Left ventricle myocardium inferior (tissue), 1 donor: ENCODE results near the gene FGD4. TPM values are rescaled to one million over a fixed set of nuclear protein-coding genes. Genes with fewer than 3 reads are reported as not detected.

Experiments used
- DNase-seq: peaks from one replicate; pipeline ENCODE4 v3.0.0-alpha.2; 2020
- H3K27ac ChIP-seq: fragments of 200-600 bp; replicated peaks from 2 replicates; pipeline ENCODE4 v1.8.0; 2021
- H3K27me3 ChIP-seq: fragments of 200-600 bp; 2 replicates; pipeline ENCODE4 v1.8.0; 2021; ENCODE audit warnings: low read depth
- H3K36me3 ChIP-seq: fragments of 200-600 bp; 2 replicates; pipeline ENCODE4 v1.8.0; 2021
- H3K4me1 ChIP-seq: fragments of 200-600 bp; 2 replicates; pipeline ENCODE4 v1.8.0; 2021
- H3K4me3 ChIP-seq: fragments of 200-600 bp; 2 replicates; pipeline ENCODE4 v1.8.0; 2021; ENCODE audit warnings: mild to moderate bottlenecking, moderate library complexity
- H3K9me3 ChIP-seq: fragments of 200-600 bp; replicated peaks from 2 replicates; pipeline ENCODE4 v1.8.0; 2021
- intact Hi-C: fragments of 100-400 bp; cut with micrococcal nuclease; formaldehyde crosslinking; loops from one replicate; pipeline ENCODE4 v1.11.0; 2022
- total RNA-seq: library from RNA; stranded (reverse); fragmentation: NEBNext Ultra II Directional; extraction: Animal tissue kit (Norgen Biotek cat#: 25700); gene quantifications from one replicate; pipeline ENCODE4 v1.2.1, GENCODE V29; 2021
- TF ChIP-seq, protein P1 (sequence below): fragments of 200-600 bp; IDR thresholded peaks from 2 replicates; pipeline ENCODE4 v1.8.0; 2021; ENCODE audit warnings: antibody characterized with exemption, mild to moderate bottlenecking, borderline replicate concordance
- donor health status: DM: no; HTN: yes; CAD: no; lungs with severe emphysema.

Gene FGD4
- total RNA-seq, 1 donor from 2014 or later: 30.5 TPM

DNA sequence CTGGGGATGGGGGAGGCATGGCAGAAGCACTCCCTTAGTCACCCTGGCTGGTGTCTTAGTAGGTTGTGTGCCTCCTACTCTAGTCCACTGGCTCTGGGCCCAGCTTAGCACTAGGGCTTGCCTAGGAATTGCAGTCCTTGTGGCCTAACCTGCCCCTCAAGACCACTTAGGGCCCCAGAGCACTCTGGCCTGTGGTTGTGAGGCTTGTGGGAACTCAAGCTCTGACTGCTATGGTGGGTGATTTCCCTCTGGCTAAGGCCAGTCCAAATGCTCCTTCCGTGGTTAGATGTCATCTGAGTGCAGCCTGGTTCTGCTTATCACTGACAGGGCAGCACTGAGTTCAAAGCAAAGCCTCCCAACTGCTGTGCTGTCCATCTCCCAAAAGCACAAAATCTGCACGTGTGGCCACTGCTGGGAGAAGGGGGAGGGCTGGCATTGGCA lies 20.2 kb downstream of the FGD4 start:
- intact Hi-C loops: no loop called here
- DNase-seq: no peak
- Histone ChIP-seq H3K9me3 (no peaks in the 10 kb centered on the region), H3K27me3 (no peaks in the 10 kb centered on the region), H3K4me1 (peaks cover 30% of the 10 kb centered on the region), H3K4me3 (no peak overlapping the region), H3K27ac (peak overlapping the region; percentile 2), H3K36me3 (no peaks in the 10 kb centered on the region)
- TF ChIP-seq, protein P1, sequence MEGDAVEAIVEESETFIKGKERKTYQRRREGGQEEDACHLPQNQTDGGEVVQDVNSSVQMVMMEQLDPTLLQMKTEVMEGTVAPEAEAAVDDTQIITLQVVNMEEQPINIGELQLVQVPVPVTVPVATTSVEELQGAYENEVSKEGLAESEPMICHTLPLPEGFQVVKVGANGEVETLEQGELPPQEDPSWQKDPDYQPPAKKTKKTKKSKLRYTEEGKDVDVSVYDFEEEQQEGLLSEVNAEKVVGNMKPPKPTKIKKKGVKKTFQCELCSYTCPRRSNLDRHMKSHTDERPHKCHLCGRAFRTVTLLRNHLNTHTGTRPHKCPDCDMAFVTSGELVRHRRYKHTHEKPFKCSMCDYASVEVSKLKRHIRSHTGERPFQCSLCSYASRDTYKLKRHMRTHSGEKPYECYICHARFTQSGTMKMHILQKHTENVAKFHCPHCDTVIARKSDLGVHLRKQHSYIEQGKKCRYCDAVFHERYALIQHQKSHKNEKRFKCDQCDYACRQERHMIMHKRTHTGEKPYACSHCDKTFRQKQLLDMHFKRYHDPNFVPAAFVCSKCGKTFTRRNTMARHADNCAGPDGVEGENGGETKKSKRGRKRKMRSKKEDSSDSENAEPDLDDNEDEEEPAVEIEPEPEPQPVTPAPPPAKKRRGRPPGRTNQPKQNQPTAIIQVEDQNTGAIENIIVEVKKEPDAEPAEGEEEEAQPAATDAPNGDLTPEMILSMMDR: no peak

DNA sequence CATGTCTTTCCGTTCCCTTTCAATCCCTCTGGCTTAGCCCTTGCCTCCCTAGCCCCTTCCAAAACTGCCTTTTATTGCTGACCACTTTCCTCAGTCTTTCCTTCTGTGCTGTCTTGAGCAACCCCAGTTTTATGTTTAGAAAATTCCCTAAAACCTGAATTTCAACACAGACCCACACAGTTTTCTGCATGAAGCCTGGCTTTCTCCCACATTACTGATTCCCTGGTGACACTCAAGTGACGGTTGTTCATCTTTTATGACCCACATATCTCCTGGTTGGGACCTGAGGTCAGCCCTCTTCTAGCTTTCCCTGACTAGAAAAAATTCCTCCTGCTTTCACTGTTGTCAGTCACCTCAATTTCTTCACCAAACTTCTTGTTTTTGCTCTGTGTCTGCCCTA lies 21.0 kb downstream of the FGD4 start:
- Histone ChIP-seq H3K36me3 (no peaks in the 10 kb centered on the region), H3K4me3 (no peak overlapping the region), H3K9me3 (no peaks in the 10 kb centered on the region), H3K27me3 (no peaks in the 10 kb centered on the region), H3K27ac (no peak overlapping the region), H3K4me1 (peaks cover 30% of the 10 kb centered on the region)
- no peak for DNase-seq
- TF ChIP-seq, protein P1: no peak
- intact Hi-C loops: no loop called here

DNA sequence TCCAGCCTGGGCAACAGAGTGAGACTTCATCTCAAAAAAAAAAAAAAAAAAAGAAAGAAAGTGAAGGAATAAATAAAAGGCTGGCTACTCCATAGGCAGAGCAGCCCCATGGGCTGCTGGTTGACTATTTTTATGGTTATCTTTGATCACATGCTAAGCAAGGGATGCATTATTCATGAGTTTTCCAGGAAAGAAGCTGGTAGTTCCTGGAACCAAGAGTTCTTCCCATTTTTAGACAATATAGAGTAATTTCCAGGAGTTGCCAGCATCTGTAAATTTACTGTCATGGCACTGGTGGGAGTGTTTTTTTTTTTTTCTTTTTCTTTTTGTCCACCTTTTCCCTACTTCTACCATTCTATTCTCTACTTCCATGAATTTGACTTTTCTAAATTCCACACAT lies 24.2 kb downstream of the FGD4 start:
- DNase-seq: no peak
- intact Hi-C loops: no loop called here

DNA sequence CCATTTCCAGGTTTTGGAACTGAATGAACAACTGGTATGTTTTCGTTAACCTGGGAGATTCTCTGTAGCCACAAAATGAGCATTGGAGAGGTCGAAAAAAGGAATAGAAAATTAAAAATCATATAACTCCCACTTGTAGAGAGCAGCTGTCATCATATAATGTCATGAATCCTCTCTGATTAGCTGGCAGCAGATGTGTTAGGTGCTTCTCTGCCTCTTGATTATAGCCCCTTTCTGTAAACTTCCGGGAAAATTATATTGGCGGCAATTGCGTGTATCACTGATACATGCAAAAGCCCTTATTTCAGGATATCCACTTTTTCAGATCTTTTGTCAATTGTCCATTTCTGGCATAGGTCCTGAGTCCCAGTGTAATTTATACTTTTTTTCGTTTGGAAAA lies 31.7 kb downstream of the FGD4 start:
- Histone ChIP-seq H3K36me3 (peaks cover 8% of the 10 kb centered on the region), H3K27me3 (no peaks in the 10 kb centered on the region), H3K9me3 (peaks cover 31% of the 10 kb centered on the region), H3K4me1 (no peaks in the 10 kb centered on the region), H3K27ac (no peak overlapping the region), H3K4me3 (no peak overlapping the region)
- DNase-seq: no peak
- intact Hi-C loops: no loop called here
- TF ChIP-seq, protein P1: no peak

More for the DNA sequence above, 24.2 kb downstream of the FGD4 start:
- TF ChIP-seq, protein P1: no peak
- Histone ChIP-seq H3K4me3 (no peak overlapping the region), H3K27ac (peak overlapping the region; percentile 18), H3K36me3 (no peaks in the 10 kb centered on the region), H3K4me1 (peaks cover 30% of the 10 kb centered on the region), H3K27me3 (no peaks in the 10 kb centered on the region), H3K9me3 (peaks cover 20% of the 10 kb centered on the region)

DNA sequence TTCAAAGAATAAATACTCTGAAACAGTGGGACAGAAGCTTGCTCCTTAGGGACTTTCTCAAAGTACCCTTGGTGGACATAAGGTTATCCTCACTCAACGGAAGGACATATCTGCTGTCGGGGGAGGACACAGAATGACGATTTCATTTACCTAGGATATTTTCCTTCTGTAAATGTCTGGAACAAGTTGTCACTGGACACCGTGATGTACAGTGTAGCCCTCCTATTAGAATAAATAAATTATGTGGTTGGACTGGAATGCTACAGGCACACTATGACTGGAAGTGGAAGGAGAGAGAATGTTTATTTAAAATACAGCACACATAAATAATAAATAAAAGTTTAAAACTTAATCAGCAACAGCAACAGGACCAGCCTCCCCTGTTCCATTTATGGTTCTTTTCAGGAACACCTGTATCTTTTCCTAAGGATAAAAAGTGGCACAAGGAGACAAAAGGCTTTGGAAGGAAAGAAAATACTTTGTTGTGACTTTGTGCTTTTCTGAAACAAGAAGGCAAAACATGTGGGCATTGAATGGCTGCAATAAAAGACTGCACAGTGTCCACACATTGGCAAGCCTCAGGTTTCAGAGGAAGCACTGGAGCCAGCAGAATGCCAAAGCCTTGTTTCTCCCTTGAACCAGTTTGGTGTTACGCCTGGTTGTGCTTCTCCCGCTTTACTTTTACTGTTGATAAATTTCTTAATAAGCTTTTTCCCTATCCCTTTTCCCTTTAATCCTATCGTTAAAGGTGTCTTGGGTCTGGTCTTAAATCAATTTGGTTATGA lies 36.8 kb downstream of the FGD4 start:
- H3K9me3 ChIP-seq: no peaks in the 10 kb centered on the region
- no peak overlapping the region for H3K27ac ChIP-seq
- intact Hi-C loops: no loop called here
- H3K36me3 ChIP-seq: no peaks in the 10 kb centered on the region
- no peaks in the 10 kb centered on the region for H3K27me3 ChIP-seq
- peaks cover 13% of the 10 kb centered on the region for H3K4me1 ChIP-seq
- DNase-seq: no peak
- TF ChIP-seq, protein P1: no peak
- H3K4me3 ChIP-seq: no peak overlapping the region
